HAP-1 (cell line): Measurements from ENCODE around the gene IGFBP5.

Source experiments
- DNase-seq, 2 experiments: peaks; one replicate each; pipeline ENCODE4 v3.0.0-alpha.2; 2016 to 2020; ENCODE audit warnings: low spot score in 2 of 2
- H3K27me3 ChIP-seq: fragments of 250-450 bp; sonication (Bioruptor Pico); 2 replicates; pipeline ENCODE4 v1.5.1; 2020; ENCODE audit warnings: low read depth, mild to moderate bottlenecking, moderate library complexity
- H3K36me3 ChIP-seq: fragments of 250-450 bp; sonication (Bioruptor Pico); replicated peaks from 2 replicates; pipeline ENCODE4 v1.5.1; 2020; ENCODE audit warnings: mild to moderate bottlenecking
- H3K4me1 ChIP-seq: fragments of 250-450 bp; sonication (Bioruptor Pico); 2 replicates; pipeline ENCODE4 v1.5.1; 2020; ENCODE audit warnings: mild to moderate bottlenecking
- H3K4me3 ChIP-seq: fragments of 250-450 bp; sonication (Bioruptor Pico); 2 replicates; pipeline ENCODE4 v1.5.1; 2020; ENCODE audit warnings: mild to moderate bottlenecking, moderate library complexity
- H3K9me3 ChIP-seq: fragments of 250-450 bp; sonication (Bioruptor Pico); 2 replicates; pipeline ENCODE4 v1.5.1; 2020; ENCODE audit warnings: mild to moderate bottlenecking, moderate library complexity
- in situ Hi-C: fragments of 300-500 bp; cut with MboI; formaldehyde crosslinking; loops from 3 replicates; pipeline ENCODE4 v1.14.3; 2020; ENCODE audit warnings: low sequenced_read_pairs, inconsistent platforms, mixed read lengths

IGFBP5 gene

GRCh38 chr2:216650626-216651257, 44.6 kb downstream of the IGFBP5 start:
- H3K36me3 ChIP-seq: peaks cover 27% of the 10 kb centered on the region
- H3K4me3 ChIP-seq: no peak overlapping the region
- no peaks in the 10 kb centered on the region for H3K27me3 ChIP-seq
- H3K9me3 ChIP-seq: no peaks in the 10 kb centered on the region
- no peaks in the 10 kb centered on the region for H3K4me1 ChIP-seq
- in situ Hi-C loops: loop anchor here (25.0 kb wide), 1 partner anchor 438 kb away; no protein-coding TSS in a partner anchor
- no peak for DNase-seq

GRCh38 chr2:216649574-216649973, 45.8 kb downstream of the IGFBP5 start:
- in situ Hi-C loops: no loop called here
- no peaks in the 10 kb centered on the region for H3K4me1 ChIP-seq
- no peak for DNase-seq
- H3K36me3 ChIP-seq: peaks cover 28% of the 10 kb centered on the region
- no peak overlapping the region for H3K4me3 ChIP-seq
- H3K27me3 ChIP-seq: no peaks in the 10 kb centered on the region
- H3K9me3 ChIP-seq: no peaks in the 10 kb centered on the region

GRCh38 chr2:216648105-216648504, 47.2 kb downstream of the IGFBP5 start:
- Histone ChIP-seq H3K4me3 (no peak overlapping the region), H3K27me3 (no peaks in the 10 kb centered on the region), H3K36me3 (peaks cover 30% of the 10 kb centered on the region), H3K9me3 (no peaks in the 10 kb centered on the region), H3K4me1 (no peaks in the 10 kb centered on the region)
- in situ Hi-C loops: no loop called here
- no peak for DNase-seq

DNA sequence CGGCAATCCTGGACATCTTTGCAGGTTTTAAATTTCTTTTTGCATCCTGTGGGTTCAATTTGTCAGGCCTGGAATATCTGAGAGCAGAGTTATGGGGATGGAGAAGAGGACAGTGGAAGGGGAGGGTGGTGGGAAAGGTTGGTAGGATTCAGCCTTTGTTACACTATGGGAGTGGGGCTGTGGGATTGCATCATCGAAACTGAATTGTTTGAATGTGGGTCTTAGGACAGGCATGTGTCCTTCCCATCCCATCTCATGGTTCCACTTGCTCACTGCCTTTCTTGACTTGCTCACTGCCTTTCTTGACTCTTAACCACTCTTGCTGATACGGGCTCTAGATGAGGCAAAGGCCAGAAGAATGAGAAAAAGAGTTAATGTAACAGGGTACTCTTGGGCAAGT, 49.2 kb downstream of the IGFBP5 start:
- Histone ChIP-seq H3K4me1 (no peaks in the 10 kb centered on the region), H3K4me3 (no peak overlapping the region), H3K36me3 (peaks cover 35% of the 10 kb centered on the region), H3K27me3 (no peaks in the 10 kb centered on the region), H3K9me3 (no peaks in the 10 kb centered on the region)
- in situ Hi-C loops: no loop called here
- no peak for DNase-seq

DNA sequence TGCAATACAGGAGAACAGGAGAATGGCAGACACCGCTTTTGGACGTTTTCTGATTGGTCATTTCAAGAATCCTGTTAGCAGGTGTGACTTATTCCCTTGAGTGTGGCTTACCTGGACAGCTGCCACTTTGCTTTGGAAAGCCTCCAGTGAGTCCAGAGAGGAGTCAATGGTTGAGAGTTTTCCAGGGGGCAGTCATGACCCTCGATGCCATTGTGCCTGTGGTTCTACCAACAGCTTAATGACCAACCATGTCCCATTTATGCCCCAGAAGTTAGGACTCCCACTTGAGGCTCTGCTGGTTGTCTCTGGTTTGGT, 49.8 kb downstream of the IGFBP5 start:
- H3K27me3 ChIP-seq: no peaks in the 10 kb centered on the region
- H3K9me3 ChIP-seq: no peaks in the 10 kb centered on the region
- DNase-seq: no peak
- H3K4me3 ChIP-seq: no peak overlapping the region
- H3K4me1 ChIP-seq: no peaks in the 10 kb centered on the region
- H3K36me3 ChIP-seq: peaks cover 40% of the 10 kb centered on the region
- in situ Hi-C loops: no loop called here

DNA sequence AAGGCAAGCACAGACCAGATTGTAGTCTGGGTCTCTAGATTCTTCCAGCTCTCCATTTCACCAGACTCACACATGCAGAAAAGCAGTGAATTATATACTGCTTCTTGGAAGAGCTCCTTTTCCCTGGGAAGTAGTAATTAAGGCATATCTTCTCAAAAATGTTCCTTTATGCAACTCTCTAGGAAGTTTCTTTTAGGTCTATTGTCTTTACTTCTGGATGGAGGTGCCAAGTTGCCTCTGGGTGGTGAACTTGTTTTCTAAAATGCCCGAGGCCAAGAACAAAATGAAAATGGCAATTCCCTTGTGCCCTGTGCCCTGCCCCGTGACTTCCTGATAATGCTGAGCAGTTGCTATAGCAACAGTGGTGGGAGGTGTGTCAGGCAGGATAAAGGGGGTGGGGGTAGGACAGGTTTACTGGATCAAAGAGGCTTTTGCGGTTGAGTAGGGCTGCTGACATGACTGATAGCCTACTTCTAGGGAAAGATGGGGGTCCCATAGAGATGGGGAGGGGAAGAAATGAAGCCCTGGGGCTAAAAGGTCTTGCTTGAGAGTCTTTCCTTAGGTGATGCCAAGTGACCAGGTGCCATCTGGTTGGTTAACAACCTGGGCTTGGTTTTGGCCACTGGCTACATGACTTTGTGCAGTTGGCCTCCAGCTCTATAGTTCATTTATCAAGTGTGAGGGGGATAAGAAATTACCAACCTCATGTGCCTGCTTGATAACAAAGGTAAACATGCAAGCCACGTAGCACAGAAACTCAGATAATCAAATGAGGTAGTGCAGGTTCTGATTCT, 50.3 kb downstream of the IGFBP5 start:
- Histone ChIP-seq H3K9me3 (no peaks in the 10 kb centered on the region), H3K4me1 (no peaks in the 10 kb centered on the region), H3K4me3 (no peak overlapping the region), H3K36me3 (peaks cover 41% of the 10 kb centered on the region), H3K27me3 (no peaks in the 10 kb centered on the region)
- DNase-seq: no peak
- in situ Hi-C loops: no loop called here

DNA sequence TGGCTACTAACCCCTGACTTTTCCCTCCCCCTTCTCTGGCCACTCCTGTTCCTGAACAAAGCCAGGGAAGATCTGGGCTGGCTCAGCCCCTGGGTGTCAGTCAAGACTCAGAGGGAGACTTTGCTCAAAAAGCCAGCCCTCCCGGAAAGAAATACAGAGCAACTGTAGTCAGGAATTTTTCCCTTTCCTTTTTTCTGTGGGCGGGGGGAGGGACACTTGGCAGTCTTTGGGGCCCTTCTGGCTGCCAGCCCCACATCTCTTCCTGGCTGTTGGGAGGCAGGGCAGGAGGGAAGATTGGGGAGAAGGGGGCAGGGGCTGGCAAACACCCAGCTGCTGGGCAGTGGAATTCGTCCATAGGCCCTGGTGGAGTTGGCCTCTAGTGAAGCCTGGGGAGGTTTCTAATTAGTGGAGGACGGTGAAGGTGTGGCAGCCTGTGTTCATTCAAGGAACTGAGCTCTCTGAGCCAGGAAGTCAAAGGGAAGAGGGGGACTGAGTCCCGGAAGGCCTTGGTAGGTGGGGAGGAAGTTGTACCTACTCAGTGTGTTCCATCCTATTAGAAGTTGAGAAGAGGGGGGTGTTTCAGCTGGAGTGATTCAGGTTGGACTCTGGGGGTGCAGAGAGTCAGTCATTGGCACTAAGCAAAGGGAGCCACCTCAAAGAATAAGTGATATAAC, 51.2 kb downstream of the IGFBP5 start:
- no peaks in the 10 kb centered on the region for H3K27me3 ChIP-seq
- in situ Hi-C loops: no loop called here
- peaks cover 44% of the 10 kb centered on the region for H3K36me3 ChIP-seq
- no peaks in the 10 kb centered on the region for H3K9me3 ChIP-seq
- DNase-seq: no peak
- no peaks in the 10 kb centered on the region for H3K4me1 ChIP-seq
- H3K4me3 ChIP-seq: no peak overlapping the region

GRCh38 chr2:216637472-216637871, 57.9 kb downstream of the IGFBP5 start:
- DNase-seq: no peak
- no peaks in the 10 kb centered on the region for H3K27me3 ChIP-seq
- H3K9me3 ChIP-seq: no peaks in the 10 kb centered on the region
- no peak overlapping the region; the same call in 1 of the 2 replicates for H3K4me3 ChIP-seq
- in situ Hi-C loops: no loop called here
- peaks cover 31% of the 10 kb centered on the region for H3K36me3 ChIP-seq
- peaks cover 19% of the 10 kb centered on the region for H3K4me1 ChIP-seq

- peaks cover 31% of the 10 kb centered on the region for H3K36me3 ChIP-seq
- H3K27me3 ChIP-seq: no peaks in the 10 kb centered on the region
- H3K4me3 ChIP-seq: peak overlapping the region; percentile 86
- DNase-seq: peak; percentile 89 to 93
- peaks cover 20% of the 10 kb centered on the region for H3K4me1 ChIP-seq
- no peaks in the 10 kb centered on the region for H3K9me3 ChIP-seq
- in situ Hi-C loops: no loop called here
Observed at GRCh38 chr2:216636551-216637450, 58.5 kb downstream of the IGFBP5 start.

- in situ Hi-C loops: no loop called here
- H3K36me3 ChIP-seq: peaks cover 28% of the 10 kb centered on the region
- peak overlapping the region; percentile 86 for H3K4me3 ChIP-seq
- H3K9me3 ChIP-seq: no peaks in the 10 kb centered on the region
- H3K27me3 ChIP-seq: no peaks in the 10 kb centered on the region
- DNase-seq: peak; percentile 71 to 86
- H3K4me1 ChIP-seq: peaks cover 20% of the 10 kb centered on the region
Observed at GRCh38 chr2:216635701-216636550, 59.4 kb downstream of the IGFBP5 start.

- H3K4me3 ChIP-seq: peak overlapping the region; percentile 86
- H3K4me1 ChIP-seq: peaks cover 20% of the 10 kb centered on the region
- no peaks in the 10 kb centered on the region for H3K27me3 ChIP-seq
- H3K9me3 ChIP-seq: no peaks in the 10 kb centered on the region
- in situ Hi-C loops: no loop called here
- H3K36me3 ChIP-seq: peaks cover 20% of the 10 kb centered on the region
- peak; percentile 24 to 33 for DNase-seq
Observed at GRCh38 chr2:216635171-216635570, 60.2 kb downstream of the IGFBP5 start.

DNA sequence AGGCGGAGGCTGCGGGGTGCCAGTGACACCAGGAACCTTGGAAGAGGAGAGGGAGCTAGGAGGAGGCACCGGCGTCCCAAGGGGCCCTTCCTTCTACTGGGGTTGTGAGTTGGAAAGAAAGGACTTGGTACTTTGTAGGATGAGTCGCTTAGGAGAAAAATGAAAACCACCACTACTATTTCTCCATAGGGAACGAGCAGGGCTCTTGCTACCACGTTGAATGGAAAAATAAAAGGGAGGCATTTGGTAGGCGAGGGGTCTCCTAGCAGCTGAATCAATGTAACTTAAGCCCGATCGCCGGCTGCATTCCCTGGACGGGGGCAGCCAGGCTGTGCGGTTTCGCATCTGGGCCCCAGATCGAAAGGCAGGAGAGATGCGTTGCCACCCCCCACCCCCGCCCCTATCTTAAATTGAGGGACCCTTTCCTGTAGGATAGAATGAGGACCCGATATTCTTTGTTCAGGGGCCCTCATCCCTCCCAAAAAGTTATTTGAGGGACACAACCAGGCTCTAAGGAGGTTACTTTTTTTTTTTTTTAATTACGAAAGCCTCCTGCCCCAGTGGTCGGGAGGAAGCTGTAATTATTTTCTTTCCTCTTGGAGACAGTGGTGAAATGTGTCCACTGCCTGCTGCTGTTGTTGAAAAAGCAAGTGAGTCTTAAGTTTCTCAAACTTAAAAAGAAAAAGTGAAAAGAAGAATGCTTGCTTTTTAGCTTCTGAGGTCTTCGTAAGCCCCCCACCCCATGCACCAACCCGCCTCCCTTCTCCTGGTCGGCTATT, 60.8 kb downstream of the IGFBP5 start:
- in situ Hi-C loops: no loop called here
- Histone ChIP-seq H3K9me3 (no peaks in the 10 kb centered on the region), H3K4me1 (peaks cover 20% of the 10 kb centered on the region), H3K36me3 (peaks cover 14% of the 10 kb centered on the region), H3K4me3 (peak overlapping the region; percentile 86), H3K27me3 (no peaks in the 10 kb centered on the region)
- peak; percentile 34 to 44 for DNase-seq
